ENCODE results near the gene MAGI2. TPM values are rescaled to one million over a fixed set of nuclear protein-coding genes. Genes with fewer than 3 reads are reported as not detected.
A peak's percentile ranks its signal among the peaks of the same experiment; 100 is the strongest.

MAGI2 gene
- total RNA-seq, 2 donors from 2014 or later: 18.3 to 31.8 TPM

DNA sequence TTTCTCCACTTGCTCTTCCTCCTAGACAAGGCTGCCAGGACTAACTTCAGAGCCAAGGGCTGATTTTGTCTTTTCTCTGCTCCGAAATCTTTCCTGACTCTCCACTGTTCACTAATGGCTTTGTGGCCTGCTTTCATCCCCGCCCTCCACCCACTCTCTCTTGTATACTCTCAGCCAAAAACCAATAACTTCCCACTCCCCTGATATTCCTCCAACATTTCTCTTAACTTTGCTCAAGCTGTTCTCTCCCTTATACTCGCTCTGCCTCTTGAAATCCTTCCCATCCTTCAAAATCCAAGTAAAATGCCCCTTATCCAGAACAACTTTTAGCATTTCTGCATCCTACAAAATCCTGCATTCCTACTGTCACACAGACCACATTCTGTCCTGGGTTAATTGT, 1440.1 kb downstream of the MAGI2 start:
- Histone ChIP-seq H3K27ac (no peak overlapping the region), H3K27me3 (replicated peaks; ENCODE audit: insufficient read depth) (no peaks in the 10 kb centered on the region), H3K36me3 (no peaks in the 10 kb centered on the region), H3K4me1 (ENCODE audit: control insufficient read depth in 1 of 2, low read depth in 2 of 2) (peaks cover 2 to 20% of the 10 kb centered on the region in 2 donors), H3K4me3 (no peak overlapping the region), H3K9me3 (no peaks in the 10 kb centered on the region)
- no peak for ATAC-seq (ENCODE audit: insufficient number of reproducible peaks, low FRiP score, low read depth)
- TF ChIP-seq CTCF (IDR thresholded peaks at IDR 0.05): no peak
- no peak for DNase-seq (ENCODE audit: low spot score)

DNA sequence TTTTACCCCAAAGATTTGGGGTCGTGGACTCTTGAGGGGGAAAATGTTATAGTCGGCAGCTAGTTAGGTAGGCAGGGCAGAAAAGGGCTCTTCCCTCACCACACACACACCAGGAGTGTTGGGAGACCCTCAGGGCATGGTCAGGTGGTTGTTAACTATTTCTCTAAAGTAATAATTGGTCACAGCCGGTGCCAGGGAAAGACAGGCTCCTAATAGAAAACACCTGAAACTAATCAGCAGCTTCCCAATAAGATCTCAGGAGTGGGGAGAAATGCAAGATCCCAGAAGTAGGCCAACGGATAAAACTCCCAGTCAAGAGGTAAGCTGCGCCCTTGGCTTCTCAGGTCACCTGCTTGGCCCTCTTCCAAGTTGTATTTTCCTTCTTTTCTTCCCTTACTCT, 1441.8 kb downstream of the MAGI2 start:
- no peaks in the 10 kb centered on the region for H3K36me3 ChIP-seq
- H3K4me3 ChIP-seq: no peak overlapping the region
- peaks cover 0 to 4% of the 10 kb centered on the region in 2 donors for H3K4me1 ChIP-seq (ENCODE audit: control insufficient read depth in 1 of 2, low read depth in 2 of 2)
- ATAC-seq (ENCODE audit: insufficient number of reproducible peaks, low FRiP score, low read depth): no peak
- TF ChIP-seq CTCF (IDR thresholded peaks at IDR 0.05): no peak
- DNase-seq (ENCODE audit: low spot score): no peak
- H3K9me3 ChIP-seq: no peaks in the 10 kb centered on the region
- no peak overlapping the region for H3K27ac ChIP-seq
- no peaks in the 10 kb centered on the region for H3K27me3 ChIP-seq (replicated peaks; ENCODE audit: insufficient read depth)

GRCh38 chr7:78007231-78007630, 1446.2 kb downstream of the MAGI2 start:
- H3K9me3 ChIP-seq: no peaks in the 10 kb centered on the region
- H3K27ac ChIP-seq: no peak overlapping the region

DNA sequence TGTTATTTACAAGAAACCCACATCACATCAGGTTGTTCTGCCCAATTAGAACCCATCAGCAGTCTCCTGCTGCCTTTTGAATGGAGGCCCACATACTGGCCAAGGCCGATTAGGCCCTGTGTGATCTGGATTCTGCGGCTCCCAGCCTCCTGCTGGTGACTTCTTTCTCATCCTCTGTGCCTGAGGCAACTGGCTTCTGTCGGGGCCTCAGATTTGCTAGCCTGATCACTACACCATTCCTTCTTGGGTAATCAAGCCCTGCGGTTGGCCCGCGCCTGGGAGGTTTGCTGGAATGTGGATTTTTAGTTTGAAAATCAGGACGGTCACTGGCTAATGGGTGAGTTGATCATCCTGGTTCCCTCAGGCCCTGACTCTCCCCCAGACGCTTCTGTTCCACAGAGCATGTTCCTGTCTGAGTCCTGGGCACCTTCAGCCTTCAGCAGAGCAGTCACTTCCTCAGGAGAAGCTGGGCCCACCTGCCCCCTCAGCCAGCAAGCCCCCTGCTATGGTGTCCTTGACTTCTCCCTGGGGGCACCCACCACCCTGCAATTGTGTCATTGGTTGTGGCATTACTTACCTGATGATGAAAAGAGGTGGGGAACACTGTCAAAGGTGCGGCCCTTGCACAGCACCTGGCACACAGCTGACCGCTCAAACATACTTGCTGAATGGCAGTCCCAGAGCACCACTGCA, 1447.3 kb downstream of the MAGI2 start:
- no peaks in the 10 kb centered on the region for H3K36me3 ChIP-seq
- peak overlapping the region; percentile 58 to 76 for H3K27ac ChIP-seq
- DNase-seq (ENCODE audit: low spot score): no peak
- TF ChIP-seq CTCF (IDR thresholded peaks at IDR 0.05): no peak
- H3K9me3 ChIP-seq: no peaks in the 10 kb centered on the region
- no peak for ATAC-seq (ENCODE audit: insufficient number of reproducible peaks, low FRiP score, low read depth)
- no peak overlapping the region for H3K4me3 ChIP-seq
- H3K27me3 ChIP-seq (replicated peaks; ENCODE audit: insufficient read depth): no peaks in the 10 kb centered on the region
- peaks cover 0 to 23% of the 10 kb centered on the region in 2 donors for H3K4me1 ChIP-seq (ENCODE audit: control insufficient read depth in 1 of 2, low read depth in 2 of 2)

More at GRCh38 chr7:78007231-78007630, 1446.2 kb downstream of the MAGI2 start:
- Histone ChIP-seq H3K27me3 (replicated peaks; ENCODE audit: insufficient read depth) (no peaks in the 10 kb centered on the region), H3K4me1 (ENCODE audit: control insufficient read depth in 1 of 2, low read depth in 2 of 2) (peaks cover 0 to 23% of the 10 kb centered on the region in 2 donors), H3K36me3 (no peaks in the 10 kb centered on the region), H3K4me3 (no peak overlapping the region)
- DNase-seq (ENCODE audit: low spot score): no peak
- TF ChIP-seq CTCF (IDR thresholded peaks at IDR 0.05): no peak
- no peak for ATAC-seq (ENCODE audit: insufficient number of reproducible peaks, low FRiP score, low read depth)

- H3K4me1 ChIP-seq (ENCODE audit: control insufficient read depth in 1 of 2, low read depth in 2 of 2): peaks cover 0 to 23% of the 10 kb centered on the region in 2 donors
- DNase-seq (ENCODE audit: low spot score) (no peak), ATAC-seq (ENCODE audit: insufficient number of reproducible peaks, low FRiP score, low read depth) (no peak)
- H3K27ac ChIP-seq: no peak overlapping the region
- TF ChIP-seq CTCF (IDR thresholded peaks at IDR 0.05): no peak
- no peak overlapping the region for H3K4me3 ChIP-seq
- no peaks in the 10 kb centered on the region for H3K27me3 ChIP-seq (replicated peaks; ENCODE audit: insufficient read depth)
- no peaks in the 10 kb centered on the region for H3K9me3 ChIP-seq
- no peaks in the 10 kb centered on the region for H3K36me3 ChIP-seq
Observed at GRCh38 chr7:78002715-78003114, 1450.8 kb downstream of the MAGI2 start.
